ENCODE measurements around the gene STMN1. TPM values are rescaled to one million over a fixed set of nuclear protein-coding genes. Genes with fewer than 3 reads are reported as not detected.
A peak's percentile ranks its signal among the peaks of the same experiment; 100 is the strongest.

The STMN1 gene
- polyA plus RNA-seq, 1 donor from 2014 or later: 1,950 TPM

DNA sequence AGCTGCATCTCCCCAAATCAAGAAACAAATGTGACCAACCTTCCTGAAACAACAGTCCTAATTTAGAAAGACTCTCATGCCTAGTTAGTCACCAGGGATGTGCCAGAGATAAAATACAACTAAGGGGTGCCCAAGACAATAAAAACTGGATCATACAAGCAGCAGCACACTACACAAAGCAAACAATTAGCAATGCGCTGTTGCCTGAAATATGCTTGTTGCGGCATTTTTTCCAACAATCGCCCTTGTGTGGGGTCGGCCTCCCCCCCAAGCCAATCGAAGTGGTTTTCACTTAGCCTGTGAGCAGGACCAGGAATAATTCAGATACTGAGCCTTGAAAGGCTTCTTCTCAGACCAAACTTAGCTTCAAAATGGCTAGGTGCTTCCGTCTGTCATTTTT lies 1.4 kb upstream of the STMN1 start:
- no peaks in the 10 kb centered on the region for H3K27me3 ChIP-seq (ENCODE audit: insufficient read depth, low read depth, low read length)
- H3K4me2 ChIP-seq (ENCODE audit: low read length): peak overlapping the region; percentile 53
- H3K27ac ChIP-seq (ENCODE audit: low read length): peak overlapping the region; percentile 94
- no peak for TF ChIP-seq SMC3 (conservative IDR thresholded peaks at IDR 0.05; ENCODE audit: poor library complexity)
- TF ChIP-seq, protein P1, sequence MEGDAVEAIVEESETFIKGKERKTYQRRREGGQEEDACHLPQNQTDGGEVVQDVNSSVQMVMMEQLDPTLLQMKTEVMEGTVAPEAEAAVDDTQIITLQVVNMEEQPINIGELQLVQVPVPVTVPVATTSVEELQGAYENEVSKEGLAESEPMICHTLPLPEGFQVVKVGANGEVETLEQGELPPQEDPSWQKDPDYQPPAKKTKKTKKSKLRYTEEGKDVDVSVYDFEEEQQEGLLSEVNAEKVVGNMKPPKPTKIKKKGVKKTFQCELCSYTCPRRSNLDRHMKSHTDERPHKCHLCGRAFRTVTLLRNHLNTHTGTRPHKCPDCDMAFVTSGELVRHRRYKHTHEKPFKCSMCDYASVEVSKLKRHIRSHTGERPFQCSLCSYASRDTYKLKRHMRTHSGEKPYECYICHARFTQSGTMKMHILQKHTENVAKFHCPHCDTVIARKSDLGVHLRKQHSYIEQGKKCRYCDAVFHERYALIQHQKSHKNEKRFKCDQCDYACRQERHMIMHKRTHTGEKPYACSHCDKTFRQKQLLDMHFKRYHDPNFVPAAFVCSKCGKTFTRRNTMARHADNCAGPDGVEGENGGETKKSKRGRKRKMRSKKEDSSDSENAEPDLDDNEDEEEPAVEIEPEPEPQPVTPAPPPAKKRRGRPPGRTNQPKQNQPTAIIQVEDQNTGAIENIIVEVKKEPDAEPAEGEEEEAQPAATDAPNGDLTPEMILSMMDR (IDR thresholded peaks at IDR 0.05; ENCODE audit: poor library complexity, severe bottlenecking): no peak
- no peak for TF ChIP-seq EP300 (conservative IDR thresholded peaks at IDR 0.05; ENCODE audit: poor library complexity, severe bottlenecking)
- TF ChIP-seq TAF1 (IDR thresholded peaks at IDR 0.05; ENCODE audit: low read depth): no peak
- TF ChIP-seq REST (IDR thresholded peaks at IDR 0.05; ENCODE audit: borderline replicate concordance): no peak
- no peak for TF ChIP-seq POLR2AphosphoS5 (IDR thresholded peaks at IDR 0.05)
- no peak for TF ChIP-seq EZH2 (IDR thresholded peaks at IDR 0.05; ENCODE audit: borderline replicate concordance, insufficient read depth, low read length, poor library complexity, severe bottlenecking)
- TF ChIP-seq RAD21 (conservative IDR thresholded peaks at IDR 0.05): no peak
- no peak for TF ChIP-seq MXI1 (conservative IDR thresholded peaks at IDR 0.05; ENCODE audit: poor library complexity, severe bottlenecking)
- H2AFZ ChIP-seq (ENCODE audit: low read depth, low read length): peak overlapping the region; percentile 46
- peak overlapping the region; percentile 90 for H3K4me3 ChIP-seq (ENCODE audit: low read length)
- peaks cover 17% of the 10 kb centered on the region for H4K20me1 ChIP-seq (ENCODE audit: insufficient read depth)
- H3F3A ChIP-seq (ENCODE audit: insufficient read depth, low read length, poor library complexity, severe bottlenecking): no peaks in the 10 kb centered on the region
- no peaks in the 10 kb centered on the region for H3K9me2 ChIP-seq (ENCODE audit: insufficient read depth, low read length)
- H3K36me3 ChIP-seq (ENCODE audit: insufficient read depth, low read length): peaks cover 5% of the 10 kb centered on the region
- H3K79me2 ChIP-seq (replicated peaks; ENCODE audit: insufficient read depth, low read length): peaks cover 31% of the 10 kb centered on the region
- no peaks in the 10 kb centered on the region for H3K9me3 ChIP-seq (ENCODE audit: low read length)
- H3K9ac ChIP-seq (ENCODE audit: low read length): peak overlapping the region; percentile 99

DNA sequence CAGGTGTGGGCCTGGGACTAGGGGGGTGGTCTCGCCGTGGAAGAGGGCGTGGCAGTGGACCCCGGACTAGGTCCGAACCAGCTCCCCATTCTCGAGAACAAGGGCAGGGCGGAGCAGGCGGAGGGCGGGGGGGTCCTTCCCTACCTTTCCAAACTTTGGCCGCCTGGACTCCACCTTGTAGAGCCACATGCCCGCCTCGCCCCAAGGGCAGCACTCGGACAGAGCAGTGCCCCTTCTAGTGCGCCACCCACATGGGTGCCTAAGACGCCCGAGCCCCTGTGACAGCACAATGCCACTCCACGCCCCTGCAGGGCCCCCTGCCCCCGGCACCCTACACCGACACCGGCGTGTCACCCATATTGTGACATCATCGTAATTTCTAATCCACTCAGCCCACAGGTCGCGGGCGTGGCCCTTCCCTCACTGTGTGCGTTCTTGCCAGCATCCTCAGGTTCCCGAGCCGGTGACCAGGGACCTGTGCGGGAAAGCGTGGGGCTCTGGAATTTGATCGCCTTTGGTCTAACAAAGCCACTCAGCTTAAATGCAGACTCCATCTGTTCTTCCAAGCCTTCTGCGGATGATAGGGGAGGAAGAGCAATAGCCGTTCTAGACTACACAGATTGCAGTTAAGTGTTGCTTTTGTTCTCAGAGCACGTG lies 553 bp upstream of the STMN1 start:
- H3K4me2 ChIP-seq (ENCODE audit: low read length): peak overlapping the region; percentile 71
- H3K9me2 ChIP-seq (ENCODE audit: insufficient read depth, low read length): no peaks in the 10 kb centered on the region
- H4K20me1 ChIP-seq (ENCODE audit: insufficient read depth): peaks cover 23% of the 10 kb centered on the region
- H3K27me3 ChIP-seq (ENCODE audit: insufficient read depth, low read depth, low read length): no peaks in the 10 kb centered on the region
- no peaks in the 10 kb centered on the region for H3K9me3 ChIP-seq (ENCODE audit: low read length)
- peak overlapping the region; percentile 94 for H3K27ac ChIP-seq (ENCODE audit: low read length)
- no peaks in the 10 kb centered on the region for H3F3A ChIP-seq (ENCODE audit: insufficient read depth, low read length, poor library complexity, severe bottlenecking)
- peaks cover 5% of the 10 kb centered on the region for H3K36me3 ChIP-seq (ENCODE audit: insufficient read depth, low read length)
- H3K79me2 ChIP-seq (replicated peaks; ENCODE audit: insufficient read depth, low read length): peaks cover 39% of the 10 kb centered on the region
- H3K4me3 ChIP-seq (ENCODE audit: low read length): peak overlapping the region; percentile 90
- TF ChIP-seq EP300 (conservative IDR thresholded peaks at IDR 0.05; ENCODE audit: poor library complexity, severe bottlenecking): no peak
- peak; percentile 27 for TF ChIP-seq REST (IDR thresholded peaks at IDR 0.05; ENCODE audit: borderline replicate concordance)
- TF ChIP-seq RAD21 (conservative IDR thresholded peaks at IDR 0.05): no peak
- TF ChIP-seq, protein P1 (IDR thresholded peaks at IDR 0.05; ENCODE audit: poor library complexity, severe bottlenecking): no peak
- TF ChIP-seq MXI1 (conservative IDR thresholded peaks at IDR 0.05; ENCODE audit: poor library complexity, severe bottlenecking): no peak
- peak overlapping the region; percentile 46 for H2AFZ ChIP-seq (ENCODE audit: low read depth, low read length)
- H3K9ac ChIP-seq (ENCODE audit: low read length): peak overlapping the region; percentile 99
